ENCODE measurements around the gene UPF3B.
A peak's percentile ranks its signal among the peaks of the same experiment; 100 is the strongest.
"Not testable (repeated sequence)": the region's sequence is repeated elsewhere in the genome, so short reads cannot be mapped to it uniquely, and the experiment has no call there.

UPF3B gene, protein sequence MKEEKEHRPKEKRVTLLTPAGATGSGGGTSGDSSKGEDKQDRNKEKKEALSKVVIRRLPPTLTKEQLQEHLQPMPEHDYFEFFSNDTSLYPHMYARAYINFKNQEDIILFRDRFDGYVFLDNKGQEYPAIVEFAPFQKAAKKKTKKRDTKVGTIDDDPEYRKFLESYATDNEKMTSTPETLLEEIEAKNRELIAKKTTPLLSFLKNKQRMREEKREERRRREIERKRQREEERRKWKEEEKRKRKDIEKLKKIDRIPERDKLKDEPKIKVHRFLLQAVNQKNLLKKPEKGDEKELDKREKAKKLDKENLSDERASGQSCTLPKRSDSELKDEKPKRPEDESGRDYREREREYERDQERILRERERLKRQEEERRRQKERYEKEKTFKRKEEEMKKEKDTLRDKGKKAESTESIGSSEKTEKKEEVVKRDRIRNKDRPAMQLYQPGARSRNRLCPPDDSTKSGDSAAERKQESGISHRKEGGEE

GRCh38 chrX:119852382-119853353, at the start of gene UPF3B:
Gene UPF3B, minus strand, starts transcription at chrX:119852963. Its CDS starts 35 bp downstream, at chrX:119852928.
- Mint-ChIP-seq H3K36me3 (peaks cover 43% of the 10 kb centered on the region), H3K27ac (peak within 1 kb of the TSS; percentile 98), H3K4me3 (peak within 1 kb of the TSS; percentile 98), H3K9me3 (no peaks in the 10 kb centered on the region), H3K4me1 (peaks cover 13% of the 10 kb centered on the region)
- DNase-seq (ENCODE audit: low spot score in 2 of 2) (peak; percentile 72 to 91), ATAC-seq (peak; percentile 98)

DNA sequence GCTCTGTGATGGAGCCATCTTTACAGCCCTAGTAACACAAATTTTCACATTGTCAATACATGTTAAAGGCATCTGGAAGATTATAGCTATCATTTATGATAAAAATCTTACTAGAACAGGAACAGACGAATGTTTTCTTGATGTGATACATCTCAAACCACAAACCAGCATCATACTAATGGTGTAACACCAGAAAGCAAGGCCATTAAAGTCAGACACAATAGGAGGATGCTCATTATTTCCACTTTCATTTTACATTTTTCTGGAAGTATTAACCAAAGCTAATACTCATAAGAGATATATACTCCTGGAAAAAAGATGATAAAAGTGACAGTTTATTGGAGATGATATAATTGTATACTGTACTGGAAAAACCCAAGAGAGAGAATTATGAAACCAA, 48.2 kb upstream of the UPF3B start:
- Mint-ChIP-seq H3K9me3 (no peaks in the 10 kb centered on the region), H3K4me1 (no peaks in the 10 kb centered on the region), H3K27ac (no peak overlapping the region), H3K4me3 (no peak overlapping the region), H3K36me3 (no peaks in the 10 kb centered on the region)
- ATAC-seq, result no peak
- no peak for DNase-seq (ENCODE audit: low spot score in 2 of 2)

DNA sequence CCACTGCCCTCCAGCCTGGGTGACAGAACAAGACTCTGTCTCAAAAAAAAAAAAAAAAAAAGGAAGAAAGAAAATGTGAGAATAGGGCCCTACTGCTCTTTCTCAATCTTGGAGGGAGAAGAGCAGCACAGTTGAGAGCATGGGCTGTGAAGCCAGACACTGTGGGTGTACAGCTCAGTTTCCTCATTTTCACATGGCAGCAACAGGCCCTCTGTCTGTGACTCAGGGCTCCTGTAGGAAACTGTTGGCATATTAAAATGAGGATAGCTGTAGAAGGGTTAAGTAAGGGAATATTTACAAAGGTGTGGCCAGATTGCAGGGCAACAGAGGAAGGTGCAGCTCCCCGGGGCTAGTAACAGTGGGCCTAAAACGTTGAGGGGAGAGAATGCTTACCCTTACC, 46.4 kb upstream of the UPF3B start:
- Mint-ChIP-seq H3K27ac (no peak overlapping the region), H3K36me3 (no peaks in the 10 kb centered on the region), H3K4me1 (no peaks in the 10 kb centered on the region), H3K9me3 (no peaks in the 10 kb centered on the region), H3K4me3 (no peak overlapping the region)
- ATAC-seq, result no peak
- DNase-seq (ENCODE audit: low spot score in 2 of 2), result no peak

- ATAC-seq, result no peak
- Mint-ChIP-seq H3K9me3 (no peaks in the 10 kb centered on the region), H3K4me3 (no peak within 1 kb of the TSS), H3K27ac (no peak within 1 kb of the TSS), H3K36me3 (no peaks in the 10 kb centered on the region), H3K4me1 (no peaks in the 10 kb centered on the region)
- no peak for DNase-seq (ENCODE audit: low spot score in 2 of 2)
Measured at GRCh38 chrX:119895843-119896326, 43.1 kb upstream of the UPF3B start, which contains the start of gene AKAP14. Gene AKAP14, plus strand, starts transcription at chrX:119895893. Its CDS starts 7,331 bp downstream, at chrX:119903224.

DNA sequence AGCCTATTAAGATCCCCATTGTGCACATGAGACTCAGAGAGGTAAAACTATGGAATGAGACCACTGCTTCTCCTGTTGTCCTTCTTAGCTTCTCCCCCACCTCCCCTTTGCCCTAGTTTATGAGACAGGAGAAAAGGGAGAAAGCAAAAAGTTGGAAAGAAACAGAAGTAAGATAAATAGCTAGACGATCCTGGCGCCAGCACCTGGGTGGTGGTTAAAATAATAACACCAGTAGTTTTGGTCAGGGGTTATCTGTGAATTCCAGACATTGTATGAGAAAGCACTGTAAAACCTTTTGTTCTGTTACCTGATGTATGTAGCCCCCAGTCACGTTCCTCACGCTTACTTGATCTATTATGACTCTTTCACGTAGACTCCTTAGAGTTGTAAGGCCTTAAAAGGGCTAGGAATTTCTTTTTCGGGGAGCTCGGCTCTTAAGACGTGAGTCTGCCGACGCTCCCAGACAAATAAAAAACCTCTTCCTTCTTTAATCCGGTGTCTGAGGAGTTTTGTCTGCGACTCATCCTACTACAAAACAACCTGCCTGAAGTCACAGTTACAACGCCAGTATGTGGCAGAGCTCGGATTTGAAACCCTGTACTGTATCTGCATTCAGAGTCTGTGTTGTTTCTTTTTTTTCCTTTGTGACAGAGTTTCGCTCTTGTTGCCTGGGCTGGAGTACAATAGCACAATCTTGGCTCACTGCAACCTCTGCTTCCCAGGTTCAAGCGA, 39.4 kb upstream of the UPF3B start:
- H3K9me3 Mint-ChIP-seq; DNase-seq (ENCODE audit: low spot score in 2 of 2); H3K4me1 Mint-ChIP-seq; H3K27ac Mint-ChIP-seq; H3K4me3 Mint-ChIP-seq; ATAC-seq; H3K36me3 Mint-ChIP-seq: not testable (repeated sequence)

- not testable (repeated sequence) for ATAC-seq; H3K4me3 Mint-ChIP-seq; H3K4me1 Mint-ChIP-seq; H3K27ac Mint-ChIP-seq; H3K9me3 Mint-ChIP-seq; H3K36me3 Mint-ChIP-seq; DNase-seq (ENCODE audit: low spot score in 2 of 2)
Measured at GRCh38 chrX:119890626-119891025, 37.9 kb upstream of the UPF3B start.

DNA sequence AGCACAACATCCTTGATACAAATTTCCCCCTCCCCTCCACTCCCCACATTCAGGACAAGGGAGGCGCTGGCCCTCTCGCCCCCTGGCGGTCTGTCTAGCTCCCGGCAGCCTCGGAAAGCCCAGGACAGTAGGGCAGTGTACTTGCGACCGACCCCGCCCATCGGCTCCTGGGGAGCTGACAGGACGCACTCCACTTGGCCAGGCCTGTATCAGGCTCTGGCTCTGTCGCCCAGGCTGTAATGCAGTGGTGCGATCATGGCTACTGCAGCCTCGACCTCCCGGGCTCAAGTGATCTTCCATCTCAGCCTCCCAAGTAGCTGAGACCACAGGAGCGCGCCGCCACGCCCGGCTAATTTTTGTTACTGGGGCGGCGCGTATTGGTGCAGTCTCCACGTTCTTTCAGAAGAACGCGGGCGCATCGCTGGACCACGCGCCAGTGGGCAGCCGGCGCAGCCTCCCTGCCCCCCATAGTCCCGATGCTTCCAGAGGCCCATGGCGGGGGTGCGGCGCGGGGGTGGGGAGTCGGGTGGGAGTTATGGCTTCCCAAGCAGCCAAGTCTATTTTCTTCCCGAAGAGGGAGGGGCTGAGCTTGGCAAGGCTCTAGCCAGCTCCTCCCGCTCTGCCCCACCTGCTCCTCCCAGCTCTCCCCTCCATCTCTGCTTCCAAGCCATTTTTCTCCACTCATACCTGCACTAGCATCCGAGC, 35.1 kb upstream of the UPF3B start:
- no peak overlapping the region for H3K27ac Mint-ChIP-seq
- H3K4me1 Mint-ChIP-seq, result peaks cover 6% of the 10 kb centered on the region
- peak; percentile 38 to 74 for DNase-seq (ENCODE audit: low spot score in 2 of 2)
- ATAC-seq, result peak; percentile 94
- H3K4me3 Mint-ChIP-seq, result peak overlapping the region; percentile 37
- H3K9me3 Mint-ChIP-seq, result no peaks in the 10 kb centered on the region
- no peaks in the 10 kb centered on the region for H3K36me3 Mint-ChIP-seq

DNA sequence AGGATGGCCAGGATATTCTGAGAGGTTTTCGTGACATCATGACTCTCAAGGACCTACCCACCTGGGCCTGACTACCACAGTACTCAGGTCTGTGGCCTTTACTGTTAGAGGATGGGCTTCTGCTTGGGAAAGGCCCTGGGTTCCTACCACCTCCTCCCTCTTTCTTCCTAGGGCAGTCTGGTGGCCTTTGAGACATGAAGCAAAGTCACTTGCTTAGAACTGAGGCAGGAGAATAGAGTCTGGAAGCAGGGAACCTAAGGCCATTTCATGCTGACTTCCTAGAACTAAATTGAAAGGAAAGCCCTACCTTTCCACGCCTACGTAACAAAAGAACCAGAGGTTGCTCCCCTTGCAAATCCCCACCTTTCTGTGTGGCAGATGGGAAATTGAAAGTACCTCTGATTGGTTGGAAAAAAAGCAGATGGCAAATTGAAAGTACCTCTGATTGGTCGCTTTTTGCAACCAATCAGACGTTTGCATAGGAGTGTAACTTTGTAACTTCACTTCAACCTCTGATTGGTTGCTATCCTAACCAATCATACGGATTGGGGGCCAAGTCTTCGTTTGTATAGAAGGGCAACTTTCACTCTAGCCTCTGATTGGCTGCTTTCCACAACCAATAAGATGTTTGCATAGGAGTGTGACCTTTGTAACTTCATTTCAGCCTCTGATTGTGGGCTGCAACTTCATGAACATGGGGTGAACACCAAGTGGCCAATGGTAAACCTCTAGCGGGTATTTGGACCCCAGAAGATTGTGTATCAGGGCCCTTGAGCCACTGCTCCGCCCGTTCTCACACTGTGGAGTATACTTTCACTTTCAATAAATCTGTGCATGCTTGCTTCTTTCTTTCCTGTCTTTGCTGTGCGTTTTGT, 33.0 kb upstream of the UPF3B start:
- Mint-ChIP-seq H3K4me1 (peaks cover 6% of the 10 kb centered on the region), H3K9me3 (no peaks in the 10 kb centered on the region), H3K4me3 (peak overlapping the region; percentile 20), H3K36me3 (no peaks in the 10 kb centered on the region), H3K27ac (no peak overlapping the region)
- ATAC-seq, result peak; percentile 57
- DNase-seq (ENCODE audit: low spot score in 2 of 2), result no peak

- ATAC-seq (peak; percentile 82), DNase-seq (ENCODE audit: low spot score in 2 of 2) (peak in 1 of 2 donors; percentile 50)
- H3K27ac Mint-ChIP-seq, result peak overlapping the region; percentile 4
- H3K4me1 Mint-ChIP-seq, result peaks cover 12% of the 10 kb centered on the region
- no peak overlapping the region for H3K4me3 Mint-ChIP-seq
- no peaks in the 10 kb centered on the region for H3K9me3 Mint-ChIP-seq
- peaks cover 35% of the 10 kb centered on the region for H3K36me3 Mint-ChIP-seq
Measured at GRCh38 chrX:119880552-119881437, 28.0 kb upstream of the UPF3B start.

- Mint-ChIP-seq H3K4me3 (no peak overlapping the region), H3K4me1 (peaks cover 12% of the 10 kb centered on the region), H3K36me3 (peaks cover 41% of the 10 kb centered on the region), H3K27ac (peak overlapping the region; percentile 4), H3K9me3 (no peaks in the 10 kb centered on the region)
- ATAC-seq, result no peak
- DNase-seq (ENCODE audit: low spot score in 2 of 2), result no peak
Measured at GRCh38 chrX:119880076-119880475, 27.3 kb upstream of the UPF3B start.

- Mint-ChIP-seq H3K36me3 (peaks cover 54% of the 10 kb centered on the region), H3K4me1 (peaks cover 12% of the 10 kb centered on the region), H3K27ac (no peak overlapping the region), H3K9me3 (no peaks in the 10 kb centered on the region), H3K4me3 (no peak overlapping the region)
- no peak for ATAC-seq
- no peak for DNase-seq (ENCODE audit: low spot score in 2 of 2)
Measured at GRCh38 chrX:119878740-119879139, 26.0 kb upstream of the UPF3B start.

GRCh38 chrX:119871599-119872395, 19.0 kb upstream of the UPF3B start, which contains the start of the genes NDUFA1 and RNF113A:
Gene NDUFA1, plus strand, starts transcription at chrX:119871832. Its CDS starts 80 bp downstream, at chrX:119871912.
Gene RNF113A, minus strand, starts transcription at chrX:119871733. Its CDS starts 120 bp downstream, at chrX:119871613.
- peaks cover 60% of the 10 kb centered on the region for H3K36me3 Mint-ChIP-seq
- peak within 1 kb of the TSS; percentile 98 for H3K4me3 Mint-ChIP-seq
- H3K27ac Mint-ChIP-seq, result peak within 1 kb of the TSS; percentile 99
- no peaks in the 10 kb centered on the region for H3K9me3 Mint-ChIP-seq
- peaks cover 6% of the 10 kb centered on the region for H3K4me1 Mint-ChIP-seq
- ATAC-seq (peak; percentile 97), DNase-seq (ENCODE audit: low spot score in 2 of 2) (peak; percentile 56 to 87)

Data from stimulated activated effector memory CD8-positive, alpha-beta T cell treated with anti-CD3 and anti-CD28 coated beads, Interleukin-12 subunit alpha, Interleukin-12 subunit beta, amount 100 ng/mL, for 72 hours (primary cell).